Peyer's patch (tissue), 4 donors: ENCODE results near the gene FAM53A.

Experiments
- CTCF ChIP-seq, 6 experiments: fragments of 450-650 bp in 4 of 6; fragments of 200-600 bp in 2 of 6; sonication (generic) in 1 of 6; IDR thresholded peaks; one replicate each; pipeline ENCODE4 v1.5.1; 2017 to 2019; ENCODE audit warnings: antibody characterized with exemption in 6 of 6, mild to moderate bottlenecking in 3 of 6, moderate library complexity in 1 of 6
- POLR2A ChIP-seq, 2 donors: fragments of 450-650 bp; IDR thresholded peaks; one replicate each; pipeline ENCODE4 v1.5.1; 2017; ENCODE audit warnings: antibody characterized with exemption in 2 of 2, mild to moderate bottlenecking in 2 of 2, moderate library complexity in 2 of 2

- TF ChIP-seq CTCF (IDR thresholded peaks at IDR 0.05) (no peak), POLR2A (IDR thresholded peaks at IDR 0.05) (no peak)
Measured at GRCh38 chr4:1676605-1677525, 7.2 kb downstream of the FAM53A start.
